NCI-H2196 (cell line): ENCODE results near the gene HSPA9.

Experiments used
- DNase-seq: peaks from one replicate; lab custom pipeline; 2025; ENCODE audit not compliant: unreplicated experiment; lab: John Stamatoyannopoulos, UW

The HSPA9 gene

DNA sequence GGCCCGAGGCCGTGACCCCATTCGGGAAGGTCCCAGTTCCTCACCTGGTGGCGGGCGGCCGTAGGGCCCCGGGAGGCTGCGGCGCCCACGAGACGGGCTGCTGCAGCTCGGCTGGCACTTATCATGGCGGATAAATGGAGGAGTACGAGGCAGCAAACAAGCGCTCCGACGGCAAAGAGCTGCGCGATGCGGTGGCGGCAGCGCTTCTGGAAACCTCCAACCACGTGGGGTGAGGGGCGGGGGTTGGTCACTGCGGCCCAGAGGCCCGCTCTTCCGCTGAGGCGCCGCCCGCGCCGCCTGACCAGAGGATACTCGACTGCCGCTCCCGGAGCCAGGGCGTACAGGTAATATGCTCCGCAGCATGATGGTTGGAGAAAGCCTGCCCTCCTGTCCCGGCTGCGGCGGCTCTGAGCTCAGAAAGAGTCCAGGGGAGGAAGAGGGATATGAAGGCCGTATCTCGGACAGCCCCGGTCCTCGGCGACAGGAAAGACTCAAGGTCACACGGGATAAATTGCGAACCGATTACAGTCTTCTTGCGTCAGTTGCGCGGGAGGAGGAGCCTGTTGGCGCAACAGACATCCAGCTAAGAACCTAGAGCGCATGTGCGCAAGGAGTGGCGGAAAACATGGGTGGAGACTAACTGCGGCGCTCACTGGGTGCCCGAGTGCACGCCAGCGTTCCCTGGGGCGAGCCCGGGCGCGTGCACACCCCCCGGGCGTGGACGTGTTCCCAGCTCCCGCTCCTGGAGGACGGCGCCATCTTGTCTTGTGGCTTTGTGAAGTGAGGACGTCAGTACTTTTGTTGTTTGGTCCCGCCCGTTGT, at the start of gene HSPA9:
HSPA9 (minus strand) TSS at position 208 of the 822 bp plus-strand sequence; CDS start at position 125, 83 bp downstream.
- DNase-seq, result peak; percentile 98

GRCh38 chr5:138623053-138623452, 47.9 kb upstream of the HSPA9 start:
- no peak for DNase-seq

DNA sequence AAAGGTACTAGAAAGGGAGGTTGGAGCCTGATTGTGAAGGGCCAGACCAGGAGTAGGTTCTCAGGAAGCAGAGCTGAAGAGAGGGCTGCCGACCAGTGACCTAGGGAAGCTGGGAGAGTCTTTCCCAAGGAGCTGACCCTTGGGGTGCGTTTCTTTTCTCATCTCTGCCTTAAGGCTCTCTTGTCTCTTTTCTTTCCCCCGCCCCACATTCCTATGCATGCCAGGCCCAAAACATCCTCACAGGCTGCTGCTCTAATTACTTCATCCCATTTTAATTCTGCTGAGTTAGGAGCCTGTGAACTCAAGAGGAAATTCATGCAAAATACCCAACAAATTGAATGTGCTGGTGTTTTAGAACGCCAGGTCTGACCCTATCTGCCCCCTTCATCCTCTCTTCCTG, 46.9 kb upstream of the HSPA9 start:
- DNase-seq, result no peak

DNA sequence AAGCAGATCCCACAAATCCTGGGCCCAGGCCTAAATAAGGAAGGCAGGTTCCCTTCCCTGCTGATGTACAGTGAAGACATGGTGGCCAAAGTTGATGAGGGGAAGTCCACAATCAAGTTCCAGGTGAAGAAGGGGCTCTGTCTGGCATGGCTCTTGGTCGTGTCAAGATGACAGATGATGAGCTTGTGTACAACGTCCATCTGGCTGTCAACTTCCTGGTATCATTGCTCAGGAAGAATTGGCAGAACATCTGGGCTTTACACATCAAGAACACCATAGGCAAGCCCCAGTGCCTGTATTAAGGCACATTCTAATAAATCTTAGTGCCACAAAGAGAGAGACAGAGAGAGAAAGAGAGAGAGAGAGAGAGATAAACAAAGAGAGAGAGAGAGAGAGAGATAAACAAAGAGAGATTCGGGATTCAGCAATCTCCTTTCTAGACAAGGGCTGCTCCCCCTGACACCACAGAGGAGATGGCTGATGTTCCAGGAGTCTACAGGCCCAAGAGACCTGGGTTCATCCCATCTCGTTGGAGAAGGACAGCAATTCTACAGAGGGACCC, 45.5 kb upstream of the HSPA9 start:
- DNase-seq, result no peak

GRCh38 chr5:138616508-138616907, 41.3 kb upstream of the HSPA9 start:
- no peak for DNase-seq

DNA sequence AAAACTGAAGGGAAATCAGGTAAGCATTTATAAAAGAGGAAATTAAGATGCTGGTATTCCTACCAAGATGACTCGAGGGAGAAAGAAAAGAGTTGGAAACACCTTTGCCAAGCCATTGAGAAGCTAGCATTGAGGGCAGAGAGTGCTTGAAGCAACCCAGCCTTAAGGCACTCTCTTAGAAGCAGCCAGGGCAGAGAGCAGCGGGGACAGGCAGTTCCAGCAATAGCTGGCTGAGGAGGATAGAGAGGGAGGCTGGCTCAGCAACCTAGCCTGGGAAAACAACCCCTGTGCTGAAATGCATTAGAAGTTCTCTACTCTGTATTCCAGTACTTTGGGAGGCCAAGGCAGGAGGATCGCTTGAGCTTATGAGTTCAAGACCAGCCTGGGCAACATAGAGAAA, 40.3 kb upstream of the HSPA9 start:
- DNase-seq, result no peak

GRCh38 chr5:138611678-138612218, 36.5 kb upstream of the HSPA9 start:
- no peak for DNase-seq

DNA sequence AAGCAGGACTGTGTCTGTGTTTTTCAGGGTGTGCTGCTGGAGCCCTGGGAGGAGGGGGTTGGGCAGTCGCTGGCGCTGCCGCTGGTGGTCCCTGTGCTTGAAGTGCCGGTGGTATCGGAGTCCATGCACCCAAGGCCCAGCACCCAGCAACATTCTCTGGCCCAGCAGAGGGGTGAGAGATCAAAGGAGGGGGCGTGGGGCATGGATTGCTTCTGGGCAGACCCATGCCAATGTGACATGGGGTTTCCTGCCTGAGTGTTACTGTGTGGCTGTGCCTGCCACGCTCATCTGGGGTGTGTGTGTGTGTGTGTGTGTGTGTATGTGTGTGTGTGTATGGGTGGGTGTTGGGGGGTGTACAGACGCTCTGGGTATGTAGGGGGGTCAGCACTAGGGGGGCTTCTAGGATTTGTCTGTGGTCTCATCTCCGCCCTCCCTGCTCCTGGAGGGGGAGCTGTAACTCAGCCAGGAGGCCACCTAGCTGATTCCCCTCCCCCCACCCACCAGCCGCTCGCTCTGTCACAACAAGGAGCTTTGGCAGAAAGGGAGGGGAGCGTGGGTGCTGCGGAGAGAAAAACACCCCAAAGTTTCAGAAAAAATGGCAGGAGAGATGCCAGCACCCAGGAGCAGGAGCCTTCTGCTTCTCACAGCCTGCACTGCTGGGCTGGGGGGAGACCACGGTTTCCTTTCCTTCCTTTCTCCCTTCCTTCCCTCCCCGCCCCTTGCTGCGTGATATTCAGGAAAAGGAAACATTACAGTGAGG, 35.9 kb upstream of the HSPA9 start:
- DNase-seq, result no peak

DNA sequence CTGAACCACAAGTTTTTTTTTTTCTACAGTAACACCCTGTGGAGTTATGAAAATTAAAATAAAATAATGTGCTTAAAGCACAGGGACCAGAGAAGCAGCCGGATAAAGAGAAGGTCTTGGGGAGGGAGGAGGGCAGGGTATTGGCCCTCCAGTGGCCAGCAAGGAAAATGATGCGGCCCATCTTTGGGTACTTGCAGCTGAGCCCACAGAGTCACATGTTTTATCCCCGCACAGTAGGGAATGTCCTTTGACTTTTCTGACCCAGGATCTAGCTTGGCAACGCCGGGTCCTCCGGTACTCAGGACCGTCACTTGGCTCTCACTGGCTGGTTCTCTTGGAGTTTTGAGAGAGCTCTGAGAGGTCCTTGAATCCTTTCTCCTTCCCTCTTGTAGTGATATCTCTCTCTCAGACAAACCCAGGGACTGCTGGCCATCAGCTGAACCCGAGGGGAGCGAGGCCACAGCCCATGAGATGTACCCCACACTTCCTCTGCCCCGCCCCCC, 35.3 kb upstream of the HSPA9 start:
- no peak for DNase-seq

- no peak for DNase-seq
These were observed 31.3 kb upstream of the HSPA9 start for GRCh38 chr5:138606378-138607064.

DNA sequence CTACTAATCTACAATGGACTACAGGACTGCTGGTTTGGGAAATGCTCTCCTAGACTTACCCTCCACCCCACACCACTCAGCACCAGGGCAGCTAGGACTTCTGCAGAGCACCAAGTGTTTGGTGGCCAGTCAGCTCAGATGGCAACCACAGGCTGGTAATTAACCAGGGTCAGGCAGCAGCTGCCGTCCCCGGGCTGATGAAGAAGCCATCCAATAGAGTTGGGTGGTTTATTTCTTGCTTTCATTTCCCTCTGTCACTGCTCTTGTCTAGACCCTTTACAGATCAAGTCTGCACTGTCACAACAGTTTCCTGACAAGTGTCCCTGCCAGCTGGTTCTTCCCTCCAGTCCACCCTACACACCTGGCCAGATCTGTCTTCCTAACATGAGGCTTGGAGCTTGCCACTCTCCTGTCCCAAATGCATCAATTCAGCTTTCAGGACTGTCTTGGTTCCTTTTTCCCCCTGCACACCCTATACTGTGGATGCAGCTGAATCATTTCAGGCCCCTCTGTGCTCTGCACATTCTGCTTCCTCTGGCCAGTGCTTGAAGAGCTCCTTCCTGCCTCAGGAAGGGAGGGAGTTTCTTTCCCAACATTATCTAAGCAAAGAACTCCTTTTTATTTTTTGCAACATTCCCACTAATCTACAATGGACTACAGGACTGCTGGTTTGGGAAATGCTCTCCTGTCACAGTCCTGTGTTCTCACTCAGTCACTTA, 30.2 kb upstream of the HSPA9 start:
- no peak for DNase-seq

- no peak for DNase-seq
These were observed 29.1 kb upstream of the HSPA9 start for GRCh38 chr5:138604176-138604785.

DNA sequence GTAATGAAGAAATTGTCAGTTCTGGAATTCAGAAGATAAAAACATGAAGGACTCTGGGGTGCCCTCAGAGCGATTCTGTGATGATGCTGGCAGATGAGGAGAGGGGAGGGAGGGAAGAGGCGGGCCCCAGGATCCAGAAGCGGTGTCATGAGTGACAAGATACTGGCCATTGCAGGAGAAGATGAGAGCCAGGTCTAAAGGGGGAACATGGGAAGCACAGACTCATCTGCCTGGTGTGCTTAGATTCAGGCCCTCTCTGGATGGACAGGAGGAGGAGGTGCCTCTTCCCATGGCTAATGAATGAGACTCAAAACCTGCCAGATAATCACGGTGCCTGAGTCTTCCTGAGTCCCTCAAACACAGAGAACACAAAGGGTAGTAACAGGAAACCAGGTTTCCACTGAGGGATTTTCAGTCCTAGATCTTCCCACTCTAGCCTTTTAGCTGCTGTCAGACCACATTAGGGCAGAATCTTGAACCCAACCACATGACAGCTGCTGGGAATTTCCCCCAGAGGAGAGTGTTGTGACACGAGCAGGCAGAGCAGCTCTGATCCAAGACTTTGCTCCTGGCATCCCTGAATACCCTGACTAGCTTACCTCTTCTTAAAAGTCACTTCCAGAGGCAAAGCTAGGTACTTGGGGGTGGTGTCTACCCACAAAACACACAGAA, 28.2 kb upstream of the HSPA9 start:
- peak; percentile 8 for DNase-seq

GRCh38 chr5:138602371-138603000, 27.3 kb upstream of the HSPA9 start:
- DNase-seq, result no peak

DNA sequence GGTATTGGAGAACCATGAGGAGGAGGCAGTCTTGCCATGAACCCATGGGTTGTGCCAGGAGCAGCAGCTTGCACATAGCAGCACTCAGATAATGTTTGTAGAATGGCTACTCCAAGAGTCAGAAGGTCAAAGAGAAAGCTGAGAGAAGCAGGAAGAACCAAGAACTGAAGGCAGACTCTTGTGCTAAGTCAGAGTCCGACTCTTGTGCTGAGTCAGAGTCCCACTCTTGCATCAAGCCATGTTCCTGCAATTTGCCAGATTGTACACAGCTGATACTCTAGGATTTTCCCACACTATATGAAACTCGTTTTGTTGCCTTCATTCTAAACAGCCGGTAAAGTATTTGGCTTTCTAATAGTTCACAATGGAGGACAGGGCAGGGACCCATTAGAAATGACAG, 26.2 kb upstream of the HSPA9 start:
- no peak for DNase-seq

- no peak for DNase-seq
These were observed 25.2 kb upstream of the HSPA9 start for GRCh38 chr5:138600446-138600845.

DNA sequence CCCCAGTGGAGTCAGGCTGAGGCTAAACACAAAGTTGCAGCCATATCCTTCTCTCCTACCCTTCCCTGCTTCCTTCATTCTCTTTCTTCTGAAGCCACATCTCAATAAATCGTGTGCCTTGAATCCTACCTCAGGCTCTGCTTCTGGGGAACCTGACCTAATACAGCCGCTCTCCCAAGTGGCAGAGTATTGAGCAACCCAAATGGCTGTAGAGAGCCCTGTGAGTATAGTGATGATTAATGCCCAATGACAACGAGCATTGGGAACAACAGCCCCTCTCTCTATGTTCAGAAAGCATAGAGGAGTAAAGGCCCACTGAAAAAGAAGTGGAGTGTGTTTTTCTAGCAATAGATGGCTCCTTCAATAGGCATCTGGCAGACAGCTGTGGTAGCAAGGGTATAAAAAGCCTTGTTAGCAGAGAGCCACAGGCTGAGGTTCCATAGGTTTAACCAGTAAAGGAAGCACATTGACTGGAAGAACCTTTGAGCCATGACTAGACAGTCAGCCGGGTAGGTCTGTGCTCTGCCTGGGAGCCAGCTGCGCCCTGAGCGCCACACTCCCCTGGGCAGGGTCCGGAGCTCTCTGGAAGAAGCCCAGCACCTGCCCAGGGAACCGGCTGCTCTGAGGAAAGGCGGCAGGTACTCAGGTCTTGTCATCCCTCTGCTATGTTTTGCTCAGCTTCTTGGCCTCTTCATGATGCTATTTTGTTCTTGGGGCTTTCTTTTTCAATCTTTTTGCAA, 22.6 kb upstream of the HSPA9 start:
- no peak for DNase-seq
